GM18507 (cell line): ENCODE results near the gene LRFN4.

Experiments used
- DNase-seq: peaks from one replicate; pipeline ENCODE4 v3.0.0; 2011; ENCODE audit warnings: low read depth; ENCODE audit not compliant: insufficient read length; ENCODE audit errors: extremely low spot score
- FAIRE-seq: peaks from 2 replicates; lab custom pipeline; 2011; peaks lifted over from hg19 to GRCh38; lab: Jason Lieb, UNC

LRFN4 gene

GRCh38 chr11:66844496-66845142 is 12.2 kb upstream of the LRFN4 start:
- DNase-seq (no peak), FAIRE-seq (no peak)

- FAIRE-seq: no peak
Measured at GRCh38 chr11:66845143-66845875, 11.6 kb upstream of the LRFN4 start.

GRCh38 chr11:66845876-66846212 is 11.0 kb upstream of the LRFN4 start:
- DNase-seq: no peak
- no peak for FAIRE-seq

More at GRCh38 chr11:66845143-66845875, 11.6 kb upstream of the LRFN4 start:
- DNase-seq: no peak

- no peak for DNase-seq
- FAIRE-seq: no peak
Measured at GRCh38 chr11:66846671-66847091, 10.2 kb upstream of the LRFN4 start.

- no peak for FAIRE-seq
Measured at GRCh38 chr11:66847461-66848232, 9.2 kb upstream of the LRFN4 start.

GRCh38 chr11:66848671-66849500 is 8.0 kb upstream of the LRFN4 start:
- no peak for FAIRE-seq
- no peak for DNase-seq

More at GRCh38 chr11:66847461-66848232, 9.2 kb upstream of the LRFN4 start:
- no peak for DNase-seq

GRCh38 chr11:66849501-66850234 is 7.2 kb upstream of the LRFN4 start:
- no peak for FAIRE-seq
- no peak for DNase-seq

- no peak for DNase-seq
- no peak for FAIRE-seq
Measured at GRCh38 chr11:66850235-66850587, 6.7 kb upstream of the LRFN4 start.

GRCh38 chr11:66850588-66851238 is 6.2 kb upstream of the LRFN4 start:
- no peak for DNase-seq
- no peak for FAIRE-seq

- DNase-seq (no peak), FAIRE-seq (no peak)
Measured at GRCh38 chr11:66851239-66851596, 5.6 kb upstream of the LRFN4 start.

GRCh38 chr11:66851698-66852465 is 5.0 kb upstream of the LRFN4 start:
- no peak for DNase-seq
- peak; percentile 60 for FAIRE-seq

- FAIRE-seq (no peak), DNase-seq (no peak)
Measured at GRCh38 chr11:66852466-66853241, 4.2 kb upstream of the LRFN4 start.

GRCh38 chr11:66853242-66854229 is 3.3 kb upstream of the LRFN4 start:
- DNase-seq (no peak), FAIRE-seq (no peak)

GRCh38 chr11:66854231-66854661 is 2.6 kb upstream of the LRFN4 start:
- DNase-seq (no peak), FAIRE-seq (no peak)

- no peak for FAIRE-seq
- no peak for DNase-seq
Measured at GRCh38 chr11:66854729-66855211, 2.1 kb upstream of the LRFN4 start.
